GM12878 (cell line): ENCODE data around the gene CDC42BPA. TPM values are rescaled to one million over a fixed set of nuclear protein-coding genes. Genes with fewer than 3 reads are reported as not detected.
A peak's percentile ranks its signal among the peaks of the same experiment; 100 is the strongest.

ENCODE experiments used
- ATAC-seq: fragments of 200-7000 bp; cut with Tn5 transposase; 3 replicates; pipeline ENCODE4 v1.9.1; 2020; ENCODE audit warnings: mild to moderate bottlenecking, moderate library complexity
- BruUV-seq: library from RNA; stranded (reverse); fragments of 400-500 nt; replicated peaks from 2 replicates; lab custom pipeline; 2021; lab: Mats Ljungman, UMichigan
- CTCF ChIA-PET: fragments of 300-600 bp; sonication (Branson Sonifier 250); formaldehyde crosslinking; extraction: SDS; loops from one replicate; lab custom pipeline; 2021; ENCODE audit warnings: inconsistent platforms; lab: Yijun Ruan, JAX
- POLR2A ChIA-PET: fragments of 350-600 bp; formaldehyde crosslinking; extraction: SDS; loops from one replicate; lab custom pipeline; 2021; ENCODE audit warnings: inconsistent platforms; lab: Charles Lee
- RAD21 ChIA-PET: fragments of 300-600 bp; sonication (Branson Sonifier 250); formaldehyde crosslinking; loops from one replicate; lab custom pipeline; 2023; ENCODE audit warnings: antibody characterized with exemption; ENCODE audit not compliant: unreplicated experiment; lab: Charles Lee
- SMC1A ChIA-PET: fragments of 300-600 bp; sonication (Branson Sonifier 250); formaldehyde crosslinking; loops from one replicate; lab custom pipeline; 2023; ENCODE audit not compliant: unreplicated experiment, uncharacterized antibody; lab: Charles Lee
- DNase-seq: peaks from one replicate; pipeline ENCODE4 v3.0.0-alpha.2; 2011; ENCODE audit warnings: low read depth, low spot score
- FAIRE-seq: peaks from 3 replicates; lab custom pipeline; 2011; peaks lifted over from hg19 to GRCh38; lab: Jason Lieb, UNC
- H2AFZ ChIP-seq: 2 replicates; pipeline ENCODE4 v1.6.0; 2011; ENCODE audit warnings: low read depth, low read length, control low read depth; ENCODE audit not compliant: control insufficient read depth
- H3K27ac ChIP-seq: 2 replicates; pipeline ENCODE4 v1.5.1; 2011; ENCODE audit warnings: control low read depth; ENCODE audit not compliant: control insufficient read depth, insufficient read depth
- H3K27me3 ChIP-seq, 2 experiments: replicated peaks in 1 of 2; 2 replicates each; pipeline versions ENCODE4 v1.6.0 to v1.6.1; 2011; ENCODE audit warnings: low read length in 1 of 2; ENCODE audit not compliant: control insufficient read depth in 2 of 2, insufficient read depth in 2 of 2
- H3K36me3 ChIP-seq, 2 experiments: 2 replicates each; pipeline ENCODE4 v1.5.1; 2011; ENCODE audit warnings: low read length in 1 of 2; ENCODE audit not compliant: control insufficient read depth in 2 of 2, insufficient read depth in 2 of 2
- H3K4me1 ChIP-seq: 2 replicates; pipeline ENCODE4 v1.6.1; 2011; ENCODE audit warnings: mild to moderate bottlenecking, low read length, moderate library complexity, mixed read lengths; ENCODE audit not compliant: control insufficient read depth, insufficient read depth
- H3K4me2 ChIP-seq: 2 replicates; pipeline ENCODE4 v1.6.0; 2011; ENCODE audit warnings: control low read depth; ENCODE audit not compliant: control insufficient read depth, insufficient read depth
- H3K4me3 ChIP-seq: fragments of 200-600 bp; sonication (generic); 2 replicates; pipeline ENCODE4 v1.5.1; 2016
- H3K79me2 ChIP-seq: 2 replicates; pipeline ENCODE4 v1.6.0; 2011; ENCODE audit warnings: low read length; ENCODE audit not compliant: control insufficient read depth, insufficient read depth
- H3K9ac ChIP-seq: 2 replicates; pipeline ENCODE4 v1.8.0; 2011; ENCODE audit warnings: low read length, control low read depth, mixed read lengths; ENCODE audit not compliant: control insufficient read depth, insufficient read depth
- H3K9me3 ChIP-seq: replicated peaks from 3 replicates; pipeline ENCODE4 v1.5.1; 2011; ENCODE audit warnings: mild to moderate bottlenecking, low read length; ENCODE audit not compliant: control insufficient read depth, insufficient read depth
- H4K20me1 ChIP-seq: 2 replicates; pipeline ENCODE4 v1.6.0; 2011; ENCODE audit not compliant: control insufficient read depth, insufficient read depth
- ETV6 ChIP-seq, 2 experiments: fragments of 450-650 bp in 1 of 2; IDR thresholded peaks in 1 of 2; conservative IDR thresholded peaks in 1 of 2; 2 replicates each; pipeline ENCODE4 v1.6.1; 2014; ENCODE audit warnings: antibody characterized with exemption in 1 of 2, borderline replicate concordance in 1 of 2, low read depth in 1 of 2, mild to moderate bottlenecking in 1 of 2, moderate library complexity in 1 of 2
- FOXM1 ChIP-seq: IDR thresholded peaks from 2 replicates; pipeline ENCODE4 v1.6.1; 2012; ENCODE audit warnings: low read depth, mild to moderate bottlenecking, inconsistent platforms, low read length, moderate library complexity
- GABPA ChIP-seq: IDR thresholded peaks from 2 replicates; pipeline ENCODE4 v1.6.1; 2014; ENCODE audit warnings: antibody characterized with exemption, low read depth, mild to moderate bottlenecking, inconsistent platforms
- IRF4 ChIP-seq: IDR thresholded peaks from 2 replicates; pipeline ENCODE4 v1.6.1; 2011; ENCODE audit warnings: low read depth, low read length
- JUNB ChIP-seq: IDR thresholded peaks from 2 replicates; pipeline ENCODE4 v1.6.1; 2016; ENCODE audit warnings: antibody characterized with exemption, mild to moderate bottlenecking
- SMC3 ChIP-seq: IDR thresholded peaks from 2 replicates; pipeline ENCODE4 v1.6.1; 2011; ENCODE audit warnings: low read length, improper control_type of control experiment, borderline replicate concordance
- YY1 ChIP-seq: IDR thresholded peaks from 2 replicates; pipeline ENCODE4 v1.6.1; 2011; ENCODE audit warnings: low read depth, mild to moderate bottlenecking, low read length
- WGBS: methylation state at CpG from one replicate; pipeline ENCODE4 v1.1.6; 2016; ENCODE audit warnings: low lambda C conversion rate; ENCODE audit not compliant: insufficient replicate concordance, insufficient coverage; ENCODE audit errors: missing lambda C conversion rate; 5-methylcytosine and 5-hydroxymethylcytosine counted together
- in situ Hi-C: fragments of 300-500 bp; cut with MboI; formaldehyde crosslinking; loops from 9 replicates; pipeline ENCODE4 v1.14.3; 2018; ENCODE audit warnings: mixed read lengths
- intact Hi-C: fragments of 100-400 bp; cut with micrococcal nuclease; formaldehyde crosslinking; loops from one replicate; pipeline ENCODE4 v1.14.2; 2022; ENCODE audit not compliant: unreplicated experiment
- polyA plus RNA-seq, 11 experiments: library from polyadenylated mRNA; depleted of rRNA in 4 of 11; unstranded in 6 of 11; stranded (reverse) in 5 of 11; fragments of >200 nt; fragmentation: Nextera tagmentation in 4 of 11; fragmentation: Illumina TruSeq in 1 of 11; extraction: Ambion mirVana in 4 of 11; extraction: Trizol in 1 of 11; gene quantifications; 1 replicate in 1 of 11; 2 replicates in 10 of 11; pipeline versions ENCODE4 v1.2.1 to v1.2.3, GENCODE V29; 2011 to 2016; ENCODE audit warnings: inconsistent platforms in 2 of 11, missing spikeins in 2 of 11, low read depth in 1 of 11
- total RNA-seq, 4 experiments: library from RNA; depleted of rRNA in 3 of 4; stranded (reverse); fragments of >200 nt in 3 of 4; fragmentation: Illumina TruSeq in 1 of 4; extraction: Trizol in 1 of 4; gene quantifications; 2 replicates each; pipeline versions ENCODE4 v1.2.1 to v1.2.3, GENCODE V29; 2013 to 2021
- TF ChIP-seq, protein P1 (sequence below): fragments of 450-650 bp; conservative IDR thresholded peaks from 2 replicates; pipeline ENCODE4 v1.6.1; 2017; ENCODE audit warnings: mild to moderate bottlenecking, moderate library complexity

Gene CDC42BPA
- total and polyA plus RNA-seq, 10 of the 15 experiments (the other 5 are each of a cell fraction or from before 2014, with no cell fraction given), result 0.02 to 0.52 (median 0.10) TPM

DNA sequence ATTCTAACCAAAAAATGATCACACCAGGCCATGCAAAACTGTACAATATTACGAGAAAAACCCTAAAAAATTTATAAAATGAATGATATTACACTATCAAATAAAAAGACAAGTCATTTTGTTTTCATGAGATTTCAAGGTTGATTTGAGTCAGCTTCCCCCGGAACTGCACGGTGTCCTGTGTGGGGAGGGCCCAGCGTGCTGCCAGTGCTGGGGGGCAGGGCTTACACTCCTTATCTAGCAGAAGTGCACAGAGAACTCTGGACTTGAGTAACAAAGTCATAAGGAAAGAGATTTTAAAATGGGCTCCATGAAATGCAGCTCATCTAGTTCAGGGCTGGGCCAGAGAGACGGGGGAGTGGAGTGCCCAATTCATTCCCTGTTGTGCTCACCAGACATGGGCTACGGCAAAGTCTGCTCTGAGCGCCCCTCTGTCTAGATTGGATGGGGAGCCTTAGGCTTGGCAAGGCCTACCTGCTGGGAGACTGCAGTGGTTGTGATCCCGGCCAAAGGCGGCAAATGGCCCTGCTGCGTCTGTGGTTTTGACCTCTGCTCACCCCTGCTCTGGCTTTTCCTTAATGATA, 328.1 kb downstream of the CDC42BPA start:
- H3K27me3 ChIP-seq, result no peaks in the 10 kb centered on the region
- no peak overlapping the region for H3K4me2 ChIP-seq
- H3K4me3 ChIP-seq, result no peak overlapping the region
- H3K9ac ChIP-seq, result no peak overlapping the region
- no TSS peak for BruUV-seq
- in situ Hi-C loops (no loop called here), intact Hi-C loops (no loop called here)
- H3K79me2 ChIP-seq, result no peaks in the 10 kb centered on the region
- CTCF ChIA-PET, result no interaction called here
- H4K20me1 ChIP-seq, result no peaks in the 10 kb centered on the region
- SMC1A ChIA-PET, result interaction anchor here (1.1 to 1.6 kb wide), 2 partner anchors 20 to 166 kb away, joined by 3 read pairs; no protein-coding TSS in a partner anchor
- peak; percentile 65 for FAIRE-seq
- peak; percentile 68 for TF ChIP-seq GABPA
- TF ChIP-seq IRF4, result 0 out of 2 replicates have a peak, but pooled peaks have one; percentile 39
- TF ChIP-seq, protein P1, sequence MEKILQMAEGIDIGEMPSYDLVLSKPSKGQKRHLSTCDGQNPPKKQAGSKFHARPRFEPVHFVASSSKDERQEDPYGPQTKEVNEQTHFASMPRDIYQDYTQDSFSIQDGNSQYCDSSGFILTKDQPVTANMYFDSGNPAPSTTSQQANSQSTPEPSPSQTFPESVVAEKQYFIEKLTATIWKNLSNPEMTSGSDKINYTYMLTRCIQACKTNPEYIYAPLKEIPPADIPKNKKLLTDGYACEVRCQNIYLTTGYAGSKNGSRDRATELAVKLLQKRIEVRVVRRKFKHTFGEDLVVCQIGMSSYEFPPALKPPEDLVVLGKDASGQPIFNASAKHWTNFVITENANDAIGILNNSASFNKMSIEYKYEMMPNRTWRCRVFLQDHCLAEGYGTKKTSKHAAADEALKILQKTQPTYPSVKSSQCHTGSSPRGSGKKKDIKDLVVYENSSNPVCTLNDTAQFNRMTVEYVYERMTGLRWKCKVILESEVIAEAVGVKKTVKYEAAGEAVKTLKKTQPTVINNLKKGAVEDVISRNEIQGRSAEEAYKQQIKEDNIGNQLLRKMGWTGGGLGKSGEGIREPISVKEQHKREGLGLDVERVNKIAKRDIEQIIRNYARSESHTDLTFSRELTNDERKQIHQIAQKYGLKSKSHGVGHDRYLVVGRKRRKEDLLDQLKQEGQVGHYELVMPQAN, result no peak
- TF ChIP-seq FOXM1, result peak; percentile 27; the same call in 1 of the 2 replicates
- TF ChIP-seq SMC3, result no peak
- TF ChIP-seq YY1, result 0 out of 2 replicates have a peak, but pooled peaks have one; percentile 26
- TF ChIP-seq ETV6 (conservative IDR thresholded peaks at IDR 0.05 in 1 of 2, IDR thresholded peaks at IDR 0.05 in 1 of 2; ENCODE audit: borderline replicate concordance in 1 of 2, low read depth in 1 of 2), result peak in 1 of 2 experiments; percentile 74; a peak in 1 of 4 replicates
- TF ChIP-seq JUNB, result peak; percentile 66
- RAD21 ChIA-PET, result no interaction called here
- peaks cover 14% of the 10 kb centered on the region for H3K4me1 ChIP-seq
- H2AFZ ChIP-seq, result peak overlapping the region; percentile 24
- H3K36me3 ChIP-seq, result peaks cover 0 to 3% of the 10 kb centered on the region in 2 experiments; a peak in 2 of 4 replicates
- H3K9me3 ChIP-seq, result no peaks in the 10 kb centered on the region
- 18% methylated on average over 10 of the region's 10 CpGs for WGBS
- POLR2A ChIA-PET, result no interaction called here
- no peak for DNase-seq
- H3K27ac ChIP-seq, result no peak overlapping the region
- peak; percentile 91 for ATAC-seq
